Endodermal cell (in vitro differentiated cells): ENCODE results near the gene TBC1D9B. TPM values are rescaled to one million over a fixed set of nuclear protein-coding genes. Genes with fewer than 3 reads are reported as not detected.
"Not testable (repeated sequence)": the region's sequence is repeated elsewhere in the genome, so short reads cannot be mapped to it uniquely, and the experiment has no call there.

Experiments used
- DNase-seq: peaks from one replicate; pipeline ENCODE4 v3.0.0-alpha.2; 2017
- H3K27ac ChIP-seq: 2 replicates; pipeline ENCODE4 v1.5.1; 2013; ENCODE audit warnings: mild to moderate bottlenecking, low read depth, low read length, moderate library complexity
- H3K27me3 ChIP-seq: 2 replicates; pipeline ENCODE4 v1.6.1; 2013; ENCODE audit warnings: mild to moderate bottlenecking, low read length, moderate library complexity; ENCODE audit not compliant: insufficient read depth, control insufficient read depth, poor library complexity, severe bottlenecking
- H3K36me3 ChIP-seq: 2 replicates; pipeline ENCODE4 v1.7.0; 2013; ENCODE audit warnings: mild to moderate bottlenecking, low read length, moderate library complexity; ENCODE audit not compliant: control insufficient read depth, insufficient read depth
- H3K4me1 ChIP-seq: one replicate; pipeline ENCODE4 v1.7.0; 2013; ENCODE audit warnings: low read length; ENCODE audit not compliant: control insufficient read depth, insufficient read depth
- H3K4me3 ChIP-seq: 2 replicates; pipeline ENCODE4 v1.5.1; 2013; ENCODE audit warnings: mild to moderate bottlenecking, low read length, moderate library complexity
- H3K9ac ChIP-seq: 2 replicates; pipeline ENCODE4 v1.6.1; 2013; ENCODE audit warnings: mild to moderate bottlenecking, low read length, moderate library complexity; ENCODE audit not compliant: poor library complexity, severe bottlenecking; ENCODE audit errors: extremely low read depth
- H3K9me3 ChIP-seq: 2 replicates; pipeline ENCODE4 v1.6.1; 2013; ENCODE audit warnings: mild to moderate bottlenecking, low read length, moderate library complexity; ENCODE audit not compliant: control insufficient read depth
- H3K27ac Mint-ChIP-seq: 2 replicates; pipeline ENCODE4 v1.8.0; 2020; ENCODE audit warnings: mixed read lengths
- H3K27me3 Mint-ChIP-seq: 2 replicates; pipeline ENCODE4 v1.8.0; 2021; ENCODE audit warnings: mild to moderate bottlenecking, mixed read lengths; ENCODE audit not compliant: insufficient read depth
- H3K36me3 Mint-ChIP-seq: 2 replicates; pipeline ENCODE4 v1.8.0; 2020; ENCODE audit warnings: low read depth, mixed read lengths
- H3K4me1 Mint-ChIP-seq: 2 replicates; pipeline ENCODE4 v1.8.0; 2020; ENCODE audit warnings: mixed read lengths
- H3K4me3 Mint-ChIP-seq: 2 replicates; pipeline ENCODE4 v1.8.0; 2020; ENCODE audit warnings: mild to moderate bottlenecking, moderate library complexity, mixed read lengths
- H3K9me3 Mint-ChIP-seq: 2 replicates; pipeline ENCODE4 v1.8.0; 2020; ENCODE audit warnings: mild to moderate bottlenecking, mixed read lengths
- CTCF ChIP-seq: fragments of 200-600 bp; sonication (generic); conservative IDR thresholded peaks from 2 replicates; pipeline ENCODE4 v1.5.0; 2021; ENCODE audit warnings: antibody characterized with exemption, mild to moderate bottlenecking
- WGBS, 2 experiments: methylation state at CpG; one replicate each; pipeline versions ENCODE4 v1.1.5 to v1.1.7; 2013; ENCODE audit warnings: missing lambda C conversion rate in 2 of 2, mixed read lengths in 1 of 2; ENCODE audit not compliant: insufficient coverage in 1 of 2, insufficient read length in 1 of 2; 5-methylcytosine and 5-hydroxymethylcytosine counted together
- total RNA-seq, 2 donors: library from RNA; stranded (reverse); fragmentation: NEBNext Ultra II Directional in 1 of 2; extraction: Animal tissue kit (Norgen Biotek cat#: 25700) in 1 of 2; gene quantifications; 2 replicates in 1 of 2; 3 replicates in 1 of 2; pipeline ENCODE4 v1.2.1, GENCODE V29; 2021

The TBC1D9B gene
- total RNA-seq, 2 donors from 2014 or later: 118 to 127 TPM

DNA sequence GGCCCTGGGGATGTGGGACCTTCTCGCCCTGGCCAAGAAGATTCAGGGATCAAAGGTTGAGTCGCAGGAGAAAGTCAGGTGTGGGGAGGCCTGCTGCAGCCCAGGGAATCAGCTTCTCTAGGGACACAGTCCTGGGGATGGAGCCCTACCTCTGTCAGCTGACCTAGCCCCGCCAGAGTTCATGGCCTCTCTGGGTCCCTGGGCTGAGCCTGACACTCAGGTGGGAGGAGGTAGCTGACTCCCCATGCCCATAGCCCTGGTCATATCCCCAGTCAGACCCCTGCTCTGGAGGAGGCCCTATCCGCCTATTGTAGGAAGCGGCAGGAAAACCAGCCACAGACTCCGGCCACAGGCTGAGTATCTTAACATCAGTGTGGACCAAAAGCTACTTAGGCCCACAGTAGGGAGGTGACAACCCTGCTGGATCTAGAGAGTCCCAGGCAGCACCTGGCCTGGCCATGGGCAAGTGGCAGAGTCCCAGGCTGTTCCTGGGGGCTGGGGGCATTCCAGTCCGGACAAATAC, 34.0 kb downstream of the TBC1D9B start:
- DNase-seq: no peak
- Mint-ChIP-seq H3K36me3 (peaks cover 57% of the 10 kb centered on the region), H3K27me3 (no peaks in the 10 kb centered on the region), H3K4me3 (no peak overlapping the region), H3K4me1 (peaks cover 3% of the 10 kb centered on the region), H3K9me3 (no peaks in the 10 kb centered on the region), H3K27ac (no peak overlapping the region)
- H3K4me1 ChIP-seq: no peaks in the 10 kb centered on the region
- TF ChIP-seq CTCF: no peak
- WGBS, 2 experiments: 87 to 93% methylated on average over 3 to 7 of the region's 7 CpGs
- no peak overlapping the region for H3K9ac ChIP-seq
- peaks cover 48% of the 10 kb centered on the region for H3K36me3 ChIP-seq
- H3K9me3 ChIP-seq: no peaks in the 10 kb centered on the region
- no peak overlapping the region for H3K4me3 ChIP-seq
- no peaks in the 10 kb centered on the region for H3K27me3 ChIP-seq
- H3K27ac ChIP-seq: no peak overlapping the region

DNA sequence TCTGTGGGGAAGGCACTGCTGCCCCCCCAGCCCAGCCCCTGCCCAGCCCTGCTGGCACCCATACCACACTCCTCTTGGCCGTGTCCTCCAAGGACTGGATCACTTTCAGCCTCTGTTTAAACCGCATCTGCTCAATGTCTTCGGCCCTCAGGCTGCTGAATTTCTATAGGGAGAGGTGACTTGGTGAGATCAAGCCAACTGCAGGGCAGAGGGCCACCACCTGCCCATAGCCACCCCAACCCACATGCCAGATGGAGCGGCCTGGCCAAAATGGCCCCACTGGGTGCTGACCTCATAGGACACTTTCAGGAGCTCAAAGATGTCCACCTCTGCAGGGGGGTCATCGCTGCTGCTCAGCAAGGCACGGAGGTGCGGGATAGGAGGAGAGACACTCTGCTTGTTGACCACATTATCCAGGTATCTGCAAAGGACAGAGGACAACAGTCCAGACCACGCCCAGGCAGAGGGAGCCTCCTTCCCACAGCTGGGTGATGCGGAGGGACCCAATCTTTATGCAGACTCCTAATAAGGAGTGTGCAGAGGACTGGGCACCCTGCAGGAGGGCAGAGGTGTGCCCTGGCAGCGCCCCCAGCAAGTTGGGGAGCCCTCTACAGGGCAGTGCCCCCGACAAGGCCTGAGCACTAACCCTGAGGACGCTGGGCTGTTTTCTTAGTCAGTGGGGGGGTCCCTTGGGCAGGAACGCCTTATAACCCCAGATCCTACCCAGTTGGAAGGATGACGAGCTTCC, 34.7 kb downstream of the TBC1D9B start:
- Mint-ChIP-seq H3K9me3 (no peaks in the 10 kb centered on the region), H3K4me3 (no peak overlapping the region), H3K27ac (no peak overlapping the region), H3K36me3 (peaks cover 58% of the 10 kb centered on the region), H3K27me3 (no peaks in the 10 kb centered on the region), H3K4me1 (peaks cover 3% of the 10 kb centered on the region)
- no peak for DNase-seq
- WGBS, 2 experiments: 94 to 95% methylated on average over 7 to 14 of the region's 14 CpGs
- TF ChIP-seq CTCF: no peak
- no peaks in the 10 kb centered on the region for H3K4me1 ChIP-seq
- H3K9ac ChIP-seq: no peak overlapping the region
- no peaks in the 10 kb centered on the region for H3K27me3 ChIP-seq
- H3K36me3 ChIP-seq: peaks cover 44% of the 10 kb centered on the region
- H3K4me3 ChIP-seq: no peak overlapping the region
- no peak overlapping the region for H3K27ac ChIP-seq
- no peaks in the 10 kb centered on the region for H3K9me3 ChIP-seq

GRCh38 chr5:179872055-179872827, 35.5 kb downstream of the TBC1D9B start:
- TF ChIP-seq CTCF: no peak
- H3K27me3 ChIP-seq: no peaks in the 10 kb centered on the region
- H3K9me3 ChIP-seq: no peaks in the 10 kb centered on the region
- Mint-ChIP-seq H3K27me3 (no peaks in the 10 kb centered on the region), H3K36me3 (peaks cover 59% of the 10 kb centered on the region), H3K4me1 (peaks cover 4% of the 10 kb centered on the region), H3K9me3 (no peaks in the 10 kb centered on the region), H3K27ac (no peak overlapping the region), H3K4me3 (no peak overlapping the region)
- no peak for DNase-seq
- no peak overlapping the region for H3K4me3 ChIP-seq
- no peaks in the 10 kb centered on the region for H3K4me1 ChIP-seq
- peaks cover 39% of the 10 kb centered on the region for H3K36me3 ChIP-seq
- H3K9ac ChIP-seq: no peak overlapping the region
- WGBS, 2 experiments: 92 to 96% methylated on average over 9 to 16 of the region's 18 CpGs
- H3K27ac ChIP-seq: no peak overlapping the region

- H3K36me3 Mint-ChIP-seq: peaks cover 61% of the 10 kb centered on the region
- not testable (repeated sequence) for H3K9me3 ChIP-seq, H3K9me3 Mint-ChIP-seq, H3K27ac Mint-ChIP-seq, H3K27ac ChIP-seq, H3K4me1 Mint-ChIP-seq, H3K27me3 Mint-ChIP-seq, H3K4me1 ChIP-seq, DNase-seq, H3K4me3 ChIP-seq, H3K4me3 Mint-ChIP-seq, H3K27me3 ChIP-seq, H3K9ac ChIP-seq
- WGBS, 2 experiments: 93 to 100% methylated on average over 5 to 11 of the region's 14 CpGs
- H3K36me3 ChIP-seq: peaks cover 43% of the 10 kb centered on the region
Measured at GRCh38 chr5:179871533-179871932, 36.2 kb downstream of the TBC1D9B start.
